ENCODE data around the gene ZBTB20.

GRCh38 chr3:114563720-114564119 lies 583.4 kb downstream of the ZBTB20 start:
- TF ChIP-seq, protein P1, sequence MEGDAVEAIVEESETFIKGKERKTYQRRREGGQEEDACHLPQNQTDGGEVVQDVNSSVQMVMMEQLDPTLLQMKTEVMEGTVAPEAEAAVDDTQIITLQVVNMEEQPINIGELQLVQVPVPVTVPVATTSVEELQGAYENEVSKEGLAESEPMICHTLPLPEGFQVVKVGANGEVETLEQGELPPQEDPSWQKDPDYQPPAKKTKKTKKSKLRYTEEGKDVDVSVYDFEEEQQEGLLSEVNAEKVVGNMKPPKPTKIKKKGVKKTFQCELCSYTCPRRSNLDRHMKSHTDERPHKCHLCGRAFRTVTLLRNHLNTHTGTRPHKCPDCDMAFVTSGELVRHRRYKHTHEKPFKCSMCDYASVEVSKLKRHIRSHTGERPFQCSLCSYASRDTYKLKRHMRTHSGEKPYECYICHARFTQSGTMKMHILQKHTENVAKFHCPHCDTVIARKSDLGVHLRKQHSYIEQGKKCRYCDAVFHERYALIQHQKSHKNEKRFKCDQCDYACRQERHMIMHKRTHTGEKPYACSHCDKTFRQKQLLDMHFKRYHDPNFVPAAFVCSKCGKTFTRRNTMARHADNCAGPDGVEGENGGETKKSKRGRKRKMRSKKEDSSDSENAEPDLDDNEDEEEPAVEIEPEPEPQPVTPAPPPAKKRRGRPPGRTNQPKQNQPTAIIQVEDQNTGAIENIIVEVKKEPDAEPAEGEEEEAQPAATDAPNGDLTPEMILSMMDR (IDR thresholded peaks at IDR 0.05): no peak
- no peak for TF ChIP-seq EP300 (IDR thresholded peaks at IDR 0.05)
